HG03108 (cell line): ENCODE results near the gene MRPL45.
"Not testable (repeated sequence)": the region's sequence is repeated elsewhere in the genome, so short reads cannot be mapped to it uniquely, and the experiment has no call there.

ENCODE experiments used
- ATAC-seq: cut with Tn5 transposase; IDR thresholded peaks from one replicate; pipeline ENCODE4 v1.9.1; 2021; ENCODE audit warnings: moderate library complexity; ENCODE audit not compliant: unreplicated experiment

Gene MRPL45

GRCh38 chr17:38296834-38297517 is at the start of gene MRPL45:
Gene MRPL45 (plus strand): TSS chr17:38297168. CDS start chr17:38297184, 16 bp downstream.
- ATAC-seq: peak; percentile 83

- ATAC-seq: not testable (repeated sequence)
These were observed 43.8 kb upstream of the MRPL45 start for GRCh38 chr17:38253191-38253590.

- ATAC-seq: not testable (repeated sequence)
These were observed 42.6 kb upstream of the MRPL45 start for GRCh38 chr17:38254357-38254756.

GRCh38 chr17:38257013-38257621 is 39.9 kb upstream of the MRPL45 start:
- peak; percentile 77 for ATAC-seq

GRCh38 chr17:38265974-38266506 is 30.9 kb upstream of the MRPL45 start:
- ATAC-seq: not testable (repeated sequence)

- ATAC-seq: not testable (repeated sequence)
These were observed 30.4 kb upstream of the MRPL45 start for GRCh38 chr17:38266571-38266970.

- ATAC-seq: not testable (repeated sequence)
These were observed 28.8 kb upstream of the MRPL45 start for GRCh38 chr17:38268138-38268537.

- ATAC-seq: not testable (repeated sequence)
These were observed 27.9 kb upstream of the MRPL45 start for GRCh38 chr17:38269045-38269444.

- not testable (repeated sequence) for ATAC-seq
These were observed 27.4 kb upstream of the MRPL45 start for GRCh38 chr17:38269552-38269951.

GRCh38 chr17:38285994-38286393 is 11.0 kb upstream of the MRPL45 start:
- not testable (repeated sequence) for ATAC-seq

GRCh38 chr17:38286501-38287091 is 10.4 kb upstream of the MRPL45 start:
- peak; percentile 76 for ATAC-seq

GRCh38 chr17:38288217-38288827 is 8.6 kb upstream of the MRPL45 start:
- ATAC-seq: not testable (repeated sequence)

- ATAC-seq: not testable (repeated sequence)
These were observed 7.2 kb upstream of the MRPL45 start for GRCh38 chr17:38289760-38290159.

GRCh38 chr17:38295602-38296365 is 1.2 kb upstream of the MRPL45 start:
- not testable (repeated sequence) for ATAC-seq

GRCh38 chr17:38315497-38315896 is 18.5 kb downstream of the MRPL45 start:
- no peak for ATAC-seq

GRCh38 chr17:38317081-38317480 is 20.1 kb downstream of the MRPL45 start:
- no peak for ATAC-seq

- no peak for ATAC-seq
These were observed 23.5 kb downstream of the MRPL45 start for GRCh38 chr17:38320482-38320881.

GRCh38 chr17:38322156-38322779 is 25.3 kb downstream of the MRPL45 start:
- ATAC-seq: no peak

- no peak for ATAC-seq
These were observed 25.9 kb downstream of the MRPL45 start for GRCh38 chr17:38322897-38323296.

- no peak for ATAC-seq
These were observed 27.3 kb downstream of the MRPL45 start for GRCh38 chr17:38324141-38324697.
